Stomach (tissue), 9 donors: ENCODE results near the gene KEL. TPM values are rescaled to one million over a fixed set of nuclear protein-coding genes. Genes with fewer than 3 reads are reported as not detected.

ENCODE experiments used
- DNase-seq, 2 donors: peaks; one replicate each; pipeline versions ENCODE4 v3.0.0 to v3.0.0-alpha.2; 2013 to 2019
- H3K27ac ChIP-seq, 5 donors: fragments of 200-600 bp in 4 of 5; sonication (generic) in 4 of 5; one replicate each; pipeline ENCODE4 v1.5.1; 2013 to 2019; ENCODE audit warnings: mild to moderate bottlenecking in 1 of 5, moderate library complexity in 1 of 5
- H3K27me3 ChIP-seq, 3 donors: fragments of 200-600 bp; sonication (generic); one replicate each; pipeline ENCODE4 v1.5.1; 2017 to 2019; ENCODE audit warnings: mixed run types in 1 of 3
- H3K36me3 ChIP-seq, 4 donors: fragments of 200-600 bp; sonication (generic); 1 replicate in 3 of 4; 2 replicates in 1 of 4; pipeline ENCODE4 v1.5.1; 2016 to 2019
- H3K4me1 ChIP-seq, 4 donors: fragments of 200-600 bp; sonication (generic); one replicate each; pipeline ENCODE4 v1.5.1; 2016 to 2019
- H3K4me3 ChIP-seq, 4 donors: fragments of 200-600 bp; sonication (generic) in 3 of 4; one replicate each; pipeline ENCODE4 v1.5.1; 2016 to 2019; ENCODE audit warnings: mild to moderate bottlenecking in 1 of 4
- H3K9me3 ChIP-seq, 4 donors: fragments of 200-600 bp; sonication (generic); one replicate each; pipeline ENCODE4 v1.5.1; 2016 to 2019
- CTCF ChIP-seq, 7 experiments: fragments of 450-650 bp in 4 of 7; fragments of 200-600 bp in 3 of 7; sonication (generic) in 3 of 7; IDR thresholded peaks; one replicate each; pipeline ENCODE4 v1.5.1; 2016 to 2019; ENCODE audit warnings: antibody characterized with exemption in 7 of 7, control low read depth in 2 of 7, mild to moderate bottlenecking in 1 of 7
- EP300 ChIP-seq: sonication (generic); formaldehyde crosslinking; IDR thresholded peaks from one replicate; pipeline ENCODE4 v1.6.1; 2017; ENCODE audit warnings: antibody characterized with exemption
- POLR2A ChIP-seq, 4 donors: fragments of 450-650 bp; IDR thresholded peaks; one replicate each; pipeline ENCODE4 v1.6.1; 2016; ENCODE audit warnings: antibody characterized with exemption in 4 of 4, control low read depth in 2 of 4, mild to moderate bottlenecking in 1 of 4, moderate library complexity in 1 of 4
- POLR2AphosphoS5 ChIP-seq, 3 donors: sonication (generic); formaldehyde crosslinking; IDR thresholded peaks; one replicate each; pipeline ENCODE4 v1.6.1; 2016; ENCODE audit warnings: antibody characterized with exemption in 3 of 3
- WGBS, 5 donors: extraction: QIAGEN DNeasy Blood & Tissue Kit in 3 of 5; methylation state at CpG; one replicate each; pipeline versions ENCODE4 v1.1.5 to v1.1.7; 2013 to 2018; 5-methylcytosine and 5-hydroxymethylcytosine counted together
- intact Hi-C: fragments of 100-400 bp; cut with DNase I; formaldehyde crosslinking; loops from one replicate; pipeline ENCODE4 v1.15.1; 2023; ENCODE audit warnings: low total_unique reads
- polyA plus RNA-seq, 3 donors: library from polyadenylated mRNA; stranded (reverse); fragments of 200-250 nt; gene quantifications; one replicate each; pipeline ENCODE4 v1.2.3, GENCODE V29; 2013
- total RNA-seq, 5 donors: library from RNA; depleted of rRNA; stranded (reverse); fragments of >200 nt; gene quantifications; one replicate each; pipeline versions ENCODE4 v1.1.0 to v1.2.3, GENCODE V29; 2014 to 2016
- donor health status: healthy with polysubstance abuse.
- donor health status: Bipolar disorder and iron deficiency.
- donor health status: healthy.

The KEL gene
- total and polyA plus RNA-seq, 8 donors, result 0.85 to 1.5 TPM; not detected in 6

- intact Hi-C loops, result no loop called here
- 45 to 63% (median 61%) methylated on average over 7 of the region's 7 CpGs for WGBS, 5 donors
- DNase-seq, result no peak
- H3K4me3 ChIP-seq, result no peak overlapping the region
- H3K27me3 ChIP-seq, result no peaks in the 10 kb centered on the region
- H3K27ac ChIP-seq, result peak overlapping the region in 2 of 5 donors; percentile 50 to 56
- no peaks in the 10 kb centered on the region for H3K4me1 ChIP-seq
- TF ChIP-seq POLR2A (IDR thresholded peaks at IDR 0.05) (no peak), POLR2AphosphoS5 (IDR thresholded peaks at IDR 0.05) (no peak), EP300 (no peak), CTCF (IDR thresholded peaks at IDR 0.05) (no peak)
- no peaks in the 10 kb centered on the region for H3K9me3 ChIP-seq
- no peaks in the 10 kb centered on the region for H3K36me3 ChIP-seq
These were observed 34.9 kb downstream of the KEL start for GRCh38 chr7:142927085-142927745.

GRCh38 chr7:142925413-142925812 lies 36.8 kb downstream of the KEL start:
- Histone ChIP-seq H3K4me3 (no peak overlapping the region), H3K4me1 (no peaks in the 10 kb centered on the region), H3K9me3 (no peaks in the 10 kb centered on the region), H3K27ac (no peak overlapping the region), H3K36me3 (no peaks in the 10 kb centered on the region), H3K27me3 (no peaks in the 10 kb centered on the region)
- intact Hi-C loops, result no loop called here
- DNase-seq, result no peak
- TF ChIP-seq POLR2AphosphoS5 (IDR thresholded peaks at IDR 0.05) (no peak), POLR2A (IDR thresholded peaks at IDR 0.05) (no peak), EP300 (no peak), CTCF (IDR thresholded peaks at IDR 0.05) (no peak)
- WGBS, 5 donors, result 60 to 89% (median 87%) methylated on average over 12 of the region's 12 CpGs

GRCh38 chr7:142923391-142923790 lies 38.8 kb downstream of the KEL start:
- no peaks in the 10 kb centered on the region for H3K9me3 ChIP-seq
- H3K4me3 ChIP-seq, result no peak overlapping the region
- no peak for TF ChIP-seq EP300
- TF ChIP-seq POLR2AphosphoS5 (IDR thresholded peaks at IDR 0.05), result no peak
- 40 to 57% (median 43%) methylated on average over 2 of the region's 2 CpGs for WGBS, 5 donors
- H3K4me1 ChIP-seq, result no peaks in the 10 kb centered on the region
- H3K27ac ChIP-seq, result no peak overlapping the region
- no peaks in the 10 kb centered on the region for H3K27me3 ChIP-seq
- intact Hi-C loops, result no loop called here
- DNase-seq, result no peak
- no peaks in the 10 kb centered on the region for H3K36me3 ChIP-seq

GRCh38 chr7:142919656-142920055 lies 42.5 kb downstream of the KEL start:
- TF ChIP-seq POLR2A (IDR thresholded peaks at IDR 0.05) (no peak), CTCF (IDR thresholded peaks at IDR 0.05) (no peak), EP300 (no peak), POLR2AphosphoS5 (IDR thresholded peaks at IDR 0.05) (no peak)
- no peak for DNase-seq
- intact Hi-C loops, result no loop called here
- H3K4me3 ChIP-seq, result no peak overlapping the region
- no peaks in the 10 kb centered on the region for H3K36me3 ChIP-seq
- H3K27me3 ChIP-seq, result no peaks in the 10 kb centered on the region
- H3K27ac ChIP-seq, result no peak overlapping the region
- 90 to 100% (median 92%) methylated on average over 3 of the region's 3 CpGs for WGBS, 5 donors
- H3K9me3 ChIP-seq, result no peaks in the 10 kb centered on the region
- peaks cover 0 to 2% (median 0%) of the 10 kb centered on the region in 4 donors for H3K4me1 ChIP-seq

- TF ChIP-seq POLR2A (IDR thresholded peaks at IDR 0.05) (no peak), EP300 (no peak), POLR2AphosphoS5 (IDR thresholded peaks at IDR 0.05) (no peak), CTCF (IDR thresholded peaks at IDR 0.05) (no peak)
- Histone ChIP-seq H3K4me3 (no peak overlapping the region), H3K9me3 (no peaks in the 10 kb centered on the region), H3K27ac (no peak overlapping the region), H3K27me3 (no peaks in the 10 kb centered on the region), H3K36me3 (no peaks in the 10 kb centered on the region), H3K4me1 (peaks cover 0 to 9% (median 0%) of the 10 kb centered on the region in 4 donors)
- WGBS, 5 donors, result 73 to 94% (median 92%) methylated on average over 2 of the region's 2 CpGs
- no peak for DNase-seq
- intact Hi-C loops, result no loop called here
These were observed 43.3 kb downstream of the KEL start for GRCh38 chr7:142918901-142919300.
